Measurements from ENCODE around the gene MAML2. TPM values are rescaled to one million over a fixed set of nuclear protein-coding genes. Genes with fewer than 3 reads are reported as not detected.

MAML2 gene
- polyA plus RNA-seq, 1 of the 3 experiments (the other 2 are of a cell fraction): 20.1 TPM

GRCh38 chr11:96134602-96135001 is 208.4 kb downstream of the MAML2 start (continued):
- TF ChIP-seq REST (IDR thresholded peaks at IDR 0.05; ENCODE audit: low read depth, low read length) (no peak), MAX (IDR thresholded peaks at IDR 0.05; ENCODE audit: low read depth) (no peak), TAF1 (IDR thresholded peaks at IDR 0.05; ENCODE audit: borderline replicate concordance, low read depth, low read length) (no peak)

GRCh38 chr11:96132437-96132836 is 210.6 kb downstream of the MAML2 start:
- POLR2A ChIA-PET: no interaction called here
- Histone ChIP-seq H3K9me3 (no peaks in the 10 kb centered on the region), H2AFZ (ENCODE audit: low read depth) (no peak overlapping the region), H3K4me2 (no peak overlapping the region), H4K20me1 (ENCODE audit: insufficient read depth) (no peaks in the 10 kb centered on the region), H3K27me3 (ENCODE audit: insufficient read depth) (no peaks in the 10 kb centered on the region), H3K36me3 (replicated peaks in 1 of 2; ENCODE audit: control insufficient read depth in 1 of 2, insufficient read depth in 2 of 2, low read length in 1 of 2) (peaks cover 3 to 12% of the 10 kb centered on the region in 2 experiments), H3K27ac (ENCODE audit: low read depth in 2 of 2, low read length in 1 of 2) (no peak overlapping the region), H3K9me2 (no peaks in the 10 kb centered on the region), H3K4me3 (ENCODE audit: low read depth in 2 of 2, low read length in 1 of 2) (no peak overlapping the region), H3K4me1 (ENCODE audit: control insufficient read depth in 1 of 2, insufficient read depth in 2 of 2, low read depth in 1 of 2, low read length in 1 of 2) (peaks cover 6 to 15% of the 10 kb centered on the region in 2 experiments; a peak in 3 of 4 replicates), H3K9ac (no peak overlapping the region), H3K79me2 (ENCODE audit: insufficient read depth) (peaks cover 48% of the 10 kb centered on the region), H3F3A (replicated peaks; ENCODE audit: insufficient read depth) (peaks cover 8% of the 10 kb centered on the region)
- CTCF ChIA-PET: no interaction called here
- DNase-seq: no peak
- no peak for TF ChIP-seq TAF1 (IDR thresholded peaks at IDR 0.05; ENCODE audit: borderline replicate concordance, low read depth, low read length)
- TF ChIP-seq GABPA (IDR thresholded peaks at IDR 0.05; ENCODE audit: low read depth): no peak
- TF ChIP-seq FOXM1 (IDR thresholded peaks at IDR 0.05; ENCODE audit: low read depth): no peak
- TF ChIP-seq FOXJ3 (CRISPR knock-in tag; IDR thresholded peaks at IDR 0.05): no peak
- TF ChIP-seq GATA2 (CRISPR knock-in tag; IDR thresholded peaks at IDR 0.05): no peak
- WGBS (ENCODE audit: low lambda C conversion rate): 100% methylated on average over 2 of the region's 2 CpGs

GRCh38 chr11:96130061-96130620 is 212.9 kb downstream of the MAML2 start:
- CTCF ChIA-PET: interaction anchor here (0.7 kb wide), 1 partner anchor 9 kb away, joined by 3 read pairs; no protein-coding TSS in a partner anchor
- H2AFZ ChIP-seq (ENCODE audit: low read depth): no peak overlapping the region
- H3K4me3 ChIP-seq (ENCODE audit: low read depth in 2 of 2, low read length in 1 of 2): no peak overlapping the region
- H4K20me1 ChIP-seq (ENCODE audit: insufficient read depth): no peaks in the 10 kb centered on the region
- peaks cover 8% of the 10 kb centered on the region for H3F3A ChIP-seq (replicated peaks; ENCODE audit: insufficient read depth)
- peaks cover 3 to 15% of the 10 kb centered on the region in 2 experiments; a peak in 3 of 4 replicates for H3K4me1 ChIP-seq (ENCODE audit: control insufficient read depth in 1 of 2, insufficient read depth in 2 of 2, low read depth in 1 of 2, low read length in 1 of 2)
- no peak for TF ChIP-seq NRF1 (IDR thresholded peaks at IDR 0.05; ENCODE audit: low read depth, low read length)
- TF ChIP-seq EP300 (IDR thresholded peaks at IDR 0.05; ENCODE audit: borderline replicate concordance in 1 of 2, low read depth in 1 of 2, low read length in 1 of 2): no peak
- no peak for TF ChIP-seq NFIC (IDR thresholded peaks at IDR 0.05; ENCODE audit: borderline replicate concordance)
- no peak for TF ChIP-seq FOXM1 (IDR thresholded peaks at IDR 0.05; ENCODE audit: low read depth)
- TF ChIP-seq RCOR1 (IDR thresholded peaks at IDR 0.05; ENCODE audit: low read length): no peak
- TF ChIP-seq FOXJ3 (CRISPR knock-in tag; IDR thresholded peaks at IDR 0.05): no peak
- no peak for TF ChIP-seq CTCF (IDR thresholded peaks at IDR 0.05)
- TF ChIP-seq EZH2phosphoT487 (IDR thresholded peaks at IDR 0.05; ENCODE audit: borderline replicate concordance, low read depth): no peak
- TF ChIP-seq TEAD4 (IDR thresholded peaks at IDR 0.05; ENCODE audit: borderline replicate concordance, insufficient read depth): no peak
- TF ChIP-seq RFX5 (IDR thresholded peaks at IDR 0.05; ENCODE audit: low read length): no peak
- TF ChIP-seq SIN3A (IDR thresholded peaks at IDR 0.05; ENCODE audit: borderline replicate concordance, low read depth, low read length): no peak
- no peak for TF ChIP-seq ELF1 (IDR thresholded peaks at IDR 0.05)
- H3K36me3 ChIP-seq (replicated peaks in 1 of 2; ENCODE audit: control insufficient read depth in 1 of 2, insufficient read depth in 2 of 2, low read length in 1 of 2): peaks cover 3 to 12% of the 10 kb centered on the region in 2 experiments
- POLR2A ChIA-PET: no interaction called here
- H3K9me3 ChIP-seq: no peaks in the 10 kb centered on the region
- H3K9me2 ChIP-seq: no peaks in the 10 kb centered on the region
- no peak for DNase-seq
- no peak overlapping the region for H3K27ac ChIP-seq (ENCODE audit: low read depth in 2 of 2, low read length in 1 of 2)
- H3K27me3 ChIP-seq (ENCODE audit: insufficient read depth): no peaks in the 10 kb centered on the region
- no peak overlapping the region for H3K4me2 ChIP-seq
- WGBS (ENCODE audit: low lambda C conversion rate): 91% methylated on average over 2 of the region's 2 CpGs
- H3K9ac ChIP-seq: no peak overlapping the region
- peaks cover 43% of the 10 kb centered on the region for H3K79me2 ChIP-seq (ENCODE audit: insufficient read depth)

All from SK-N-SH (cell line).